Neural progenitor cell (in vitro differentiated cells): ENCODE results near the gene RHO. TPM values are rescaled to one million over a fixed set of nuclear protein-coding genes. Genes with fewer than 3 reads are reported as not detected.

Source experiments
- DNase-seq: peaks from one replicate; pipeline ENCODE4 v3.0.0-alpha.2; 2016; ENCODE audit warnings: low spot score
- H2AFZ ChIP-seq: fragments of 200-600 bp; sonication (generic); replicated peaks from 2 replicates; pipeline ENCODE4 v1.6.1; 2016; ENCODE audit warnings: antibody characterized with exemption
- H3F3A ChIP-seq: fragments of 200-600 bp; sonication (generic); 2 replicates; pipeline ENCODE4 v1.6.1; 2016; ENCODE audit warnings: antibody characterized with exemption, low read depth
- H3K27ac ChIP-seq: fragments of 200-600 bp; sonication (generic); 2 replicates; pipeline ENCODE4 v1.5.1; 2016; ENCODE audit warnings: mild to moderate bottlenecking
- H3K27me3 ChIP-seq: fragments of 200-600 bp; sonication (generic); 2 replicates; pipeline ENCODE4 v1.6.1; 2016; ENCODE audit warnings: mild to moderate bottlenecking, moderate library complexity
- H3K36me3 ChIP-seq: fragments of 200-600 bp; sonication (generic); 2 replicates; pipeline ENCODE4 v1.5.1; 2016
- H3K4me1 ChIP-seq: fragments of 200-600 bp; sonication (generic); 2 replicates; pipeline ENCODE4 v1.6.1; 2016; ENCODE audit warnings: mixed run types
- H3K4me2 ChIP-seq: fragments of 200-600 bp; sonication (generic); 2 replicates; pipeline ENCODE4 v1.6.1; 2016
- H3K4me3 ChIP-seq: fragments of 200-600 bp; sonication (generic); 2 replicates; pipeline ENCODE4 v1.5.1; 2016
- H3K79me2 ChIP-seq: fragments of 200-600 bp; sonication (generic); 2 replicates; pipeline ENCODE4 v1.6.1; 2016; ENCODE audit warnings: low read depth
- H3K9ac ChIP-seq: fragments of 200-600 bp; sonication (generic); 2 replicates; pipeline ENCODE4 v1.6.1; 2016
- H3K9me3 ChIP-seq: fragments of 200-600 bp; sonication (generic); 2 replicates; pipeline ENCODE4 v1.5.1; 2016; ENCODE audit warnings: low read depth
- H4K20me1 ChIP-seq: fragments of 200-600 bp; sonication (generic); 2 replicates; pipeline ENCODE4 v1.6.1; 2016; ENCODE audit warnings: low read depth
- H3K27ac Mint-ChIP-seq: 3 replicates; pipeline ENCODE4 v1.8.0; 2021; ENCODE audit warnings: mixed read lengths
- H3K27me3 Mint-ChIP-seq: 2 replicates; pipeline ENCODE4 v1.8.0; 2022; ENCODE audit warnings: low read depth, mild to moderate bottlenecking, inconsistent platforms, moderate library complexity, mixed read lengths; ENCODE audit not compliant: insufficient read depth
- H3K36me3 Mint-ChIP-seq: 3 replicates; pipeline ENCODE4 v1.8.0; 2021; ENCODE audit warnings: mixed read lengths
- H3K4me1 Mint-ChIP-seq: 3 replicates; pipeline ENCODE4 v1.8.0; 2021; ENCODE audit warnings: mixed read lengths
- H3K4me3 Mint-ChIP-seq: 3 replicates; pipeline ENCODE4 v1.8.0; 2021; ENCODE audit warnings: mild to moderate bottlenecking, moderate library complexity, mixed read lengths
- H3K9me3 Mint-ChIP-seq: 3 replicates; pipeline ENCODE4 v1.8.0; 2020; ENCODE audit warnings: mixed read lengths
- CTCF ChIP-seq: fragments of 200-600 bp; sonication (generic); IDR thresholded peaks from 2 replicates; pipeline ENCODE4 v1.5.1; 2017; ENCODE audit warnings: antibody characterized with exemption, mild to moderate bottlenecking
- EZH2 ChIP-seq: fragments of 200-600 bp; sonication (generic); IDR thresholded peaks from 2 replicates; pipeline ENCODE4 v1.6.1; 2017; ENCODE audit warnings: antibody characterized with exemption, mild to moderate bottlenecking, moderate library complexity
- EZH2phosphoT487 ChIP-seq: fragments of 200-600 bp; sonication (generic); IDR thresholded peaks from 2 replicates; pipeline ENCODE4 v1.6.1; 2017; ENCODE audit warnings: antibody characterized with exemption
- total RNA-seq: library from RNA; depleted of rRNA; stranded (reverse); fragments of >200 nt; gene quantifications from 2 replicates; pipeline ENCODE4 v1.2.3, GENCODE V29; 2015; ENCODE audit warnings: low replicate concordance

Gene RHO
- total RNA-seq, 1 donor from 2014 or later: not detected

DNA sequence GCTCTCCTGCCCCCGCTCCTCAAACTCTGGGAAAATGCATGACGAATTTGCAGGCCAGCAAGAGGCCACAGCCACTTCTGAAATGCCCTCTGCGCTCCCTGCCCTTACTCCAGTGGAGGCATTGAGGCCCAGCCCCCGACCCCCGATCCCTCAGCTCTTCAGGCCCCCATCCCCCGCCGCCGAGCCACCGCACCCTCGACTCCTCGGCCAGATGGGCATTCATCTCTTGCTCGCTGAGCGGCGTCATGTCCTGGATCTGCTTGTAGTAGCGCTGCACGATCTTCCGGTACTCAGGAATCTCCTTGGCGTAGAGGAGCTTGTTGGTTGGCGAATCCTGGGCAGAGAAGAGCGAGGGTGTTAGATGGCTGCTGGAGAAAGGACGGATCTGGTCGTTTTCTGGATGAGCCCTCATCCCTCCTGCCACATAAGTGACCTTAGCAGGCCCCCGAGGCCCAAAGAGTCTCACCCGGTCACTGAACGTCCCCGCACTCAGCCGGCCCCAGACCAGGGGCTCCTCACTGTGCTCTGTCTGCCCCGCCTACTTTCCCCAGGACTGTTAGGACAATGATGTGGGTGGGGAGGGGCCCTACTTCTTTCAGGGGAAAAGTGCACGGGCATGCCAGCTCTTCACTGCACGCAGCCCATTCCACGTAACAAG, 28.6 kb downstream of the RHO start:
- H3K27me3 ChIP-seq: no peaks in the 10 kb centered on the region
- no peaks in the 10 kb centered on the region for H3K79me2 ChIP-seq
- no peaks in the 10 kb centered on the region for H3K9me3 ChIP-seq
- peaks cover 53% of the 10 kb centered on the region for H3K4me1 ChIP-seq
- H3K36me3 ChIP-seq: no peaks in the 10 kb centered on the region
- H3K27ac ChIP-seq: no peak overlapping the region
- Mint-ChIP-seq H3K9me3 (no peaks in the 10 kb centered on the region), H3K4me1 (peaks cover 52% of the 10 kb centered on the region), H3K27ac (no peak overlapping the region), H3K27me3 (peaks cover 8% of the 10 kb centered on the region), H3K4me3 (no peak overlapping the region), H3K36me3 (no peaks in the 10 kb centered on the region)
- peaks cover 9% of the 10 kb centered on the region for H3F3A ChIP-seq
- peak; percentile 27 for DNase-seq
- H3K9ac ChIP-seq: no peak overlapping the region
- no peak overlapping the region for H3K4me3 ChIP-seq
- TF ChIP-seq EZH2: no peak
- no peak for TF ChIP-seq EZH2phosphoT487
- TF ChIP-seq CTCF: no peak
- H2AFZ ChIP-seq: no peak overlapping the region
- peak overlapping the region; percentile 0 for H3K4me2 ChIP-seq
- no peaks in the 10 kb centered on the region for H4K20me1 ChIP-seq

- H3K4me3 Mint-ChIP-seq: no peak overlapping the region
- Histone ChIP-seq H3K9ac (no peak overlapping the region), H3K79me2 (no peaks in the 10 kb centered on the region), H3K27ac (no peak overlapping the region), H3K4me3 (no peak overlapping the region), H2AFZ (no peak overlapping the region), H3K9me3 (no peaks in the 10 kb centered on the region), H4K20me1 (no peaks in the 10 kb centered on the region), H3K27me3 (no peaks in the 10 kb centered on the region), H3F3A (peaks cover 9% of the 10 kb centered on the region), H3K4me1 (peaks cover 52% of the 10 kb centered on the region), H3K4me2 (peak overlapping the region; percentile 0), H3K36me3 (no peaks in the 10 kb centered on the region)
- no peak for DNase-seq
- H3K9me3 Mint-ChIP-seq: no peaks in the 10 kb centered on the region
- H3K27me3 Mint-ChIP-seq: peaks cover 3% of the 10 kb centered on the region
- H3K36me3 Mint-ChIP-seq: no peaks in the 10 kb centered on the region
- H3K27ac Mint-ChIP-seq: peak overlapping the region; percentile 40
- H3K4me1 Mint-ChIP-seq: peaks cover 47% of the 10 kb centered on the region
- TF ChIP-seq EZH2phosphoT487 (no peak), CTCF (no peak), EZH2 (no peak)
Measured at GRCh38 chr3:129557548-129557894, 29.1 kb downstream of the RHO start.

DNA sequence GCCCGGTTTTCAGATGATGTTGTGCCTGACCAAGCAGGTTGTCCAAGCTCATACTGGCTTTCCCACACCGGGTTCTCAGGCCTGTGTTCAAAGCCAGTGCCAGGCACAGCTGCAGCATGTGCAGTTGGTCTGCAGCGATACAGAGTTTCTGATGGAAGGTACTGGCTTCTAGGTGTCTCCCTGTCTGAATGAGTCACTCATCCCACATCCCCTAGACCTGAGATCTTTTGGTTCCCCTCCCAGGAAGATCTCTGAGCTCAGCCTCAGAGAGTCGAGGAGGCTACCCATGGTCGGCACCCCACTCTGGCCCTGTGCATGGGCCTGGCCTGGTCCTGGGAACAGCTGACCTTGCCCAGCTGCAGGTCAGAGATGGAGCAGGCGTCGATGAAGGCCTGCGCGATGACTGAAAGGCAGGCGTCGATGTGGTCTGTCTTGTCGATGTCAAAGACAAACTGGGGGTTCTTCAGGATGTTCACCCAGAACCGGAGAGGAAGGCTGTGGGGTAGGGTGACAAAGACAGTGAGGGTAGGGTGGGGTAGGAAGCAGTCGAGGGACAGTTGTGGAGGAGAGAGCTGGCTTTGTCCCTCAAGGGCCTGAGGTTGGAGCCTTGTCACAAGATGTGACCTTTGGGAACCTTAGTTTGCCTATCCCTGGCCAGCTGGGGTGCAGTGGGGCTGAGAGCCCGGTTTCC, 29.8 kb downstream of the RHO start:
- Histone ChIP-seq H3K79me2 (no peaks in the 10 kb centered on the region), H3K36me3 (no peaks in the 10 kb centered on the region), H3K9ac (no peak overlapping the region), H3K4me1 (peaks cover 45% of the 10 kb centered on the region), H2AFZ (no peak overlapping the region), H3K27ac (no peak overlapping the region), H3F3A (peaks cover 9% of the 10 kb centered on the region), H3K4me3 (no peak overlapping the region), H4K20me1 (no peaks in the 10 kb centered on the region), H3K4me2 (no peak overlapping the region), H3K9me3 (no peaks in the 10 kb centered on the region), H3K27me3 (no peaks in the 10 kb centered on the region)
- peak overlapping the region; percentile 70 for H3K27ac Mint-ChIP-seq
- no peak overlapping the region for H3K4me3 Mint-ChIP-seq
- no peak for TF ChIP-seq EZH2phosphoT487
- no peak for TF ChIP-seq EZH2
- no peak for TF ChIP-seq CTCF
- H3K4me1 Mint-ChIP-seq: peaks cover 43% of the 10 kb centered on the region
- H3K9me3 Mint-ChIP-seq: no peaks in the 10 kb centered on the region
- no peak for DNase-seq
- no peaks in the 10 kb centered on the region for H3K36me3 Mint-ChIP-seq
- H3K27me3 Mint-ChIP-seq: no peaks in the 10 kb centered on the region
